ENCODE results near the gene PDCD1.

PDCD1 gene

DNA sequence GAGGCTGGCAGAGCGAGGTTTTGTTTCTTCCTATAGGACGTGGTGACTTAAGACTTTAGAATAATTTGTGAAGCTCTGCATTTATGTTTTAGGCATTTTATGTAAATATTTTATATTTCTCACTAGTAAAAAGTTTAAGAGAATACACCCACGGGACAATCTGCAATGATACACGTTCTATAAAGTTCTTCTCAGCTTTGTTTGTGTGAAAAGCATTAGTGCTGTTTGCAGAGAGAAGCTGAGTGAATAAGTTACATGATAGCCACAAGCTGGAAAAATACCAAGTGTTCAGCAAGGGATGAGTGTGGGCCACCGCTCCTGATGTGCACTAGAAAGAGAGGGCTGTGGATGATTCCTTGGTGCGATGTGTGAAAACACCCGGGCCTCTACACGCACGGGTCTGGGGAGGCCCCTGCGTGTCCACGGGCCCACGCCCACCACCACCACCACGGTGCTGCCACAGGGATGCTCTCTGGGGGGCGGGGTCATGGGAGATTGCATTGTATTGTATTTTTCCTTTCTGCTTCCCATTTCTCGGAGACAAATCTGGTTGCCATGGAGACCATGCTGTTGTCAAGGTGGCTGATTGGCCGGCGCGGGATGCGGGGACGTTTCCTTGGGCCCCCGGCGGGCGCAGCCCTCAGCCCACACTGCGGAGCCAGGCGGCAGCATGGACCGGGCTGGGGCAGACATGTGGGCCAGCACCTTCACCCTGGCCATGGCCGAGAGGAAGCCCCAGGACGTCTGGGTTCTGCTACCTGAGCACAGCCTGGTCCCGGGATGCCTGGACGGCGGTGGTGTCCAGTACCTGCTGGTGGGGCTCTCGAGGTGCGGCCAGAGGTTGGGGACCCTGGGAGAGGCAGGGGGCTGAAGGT lies 10.6 kb upstream of the PDCD1 start, which contains the start of gene RTP5:
Gene RTP5 (plus strand): TSS at position 643 of the 875 bp plus-strand sequence. CDS start 28 bp downstream, at position 671.
- DNase-seq (ENCODE audit: insufficient read length, low spot score), result no peak
- no peak for TF ChIP-seq POLR2A (IDR thresholded peaks at IDR 0.05; ENCODE audit: low read depth, low read length)
- no peak for FAIRE-seq

DNA sequence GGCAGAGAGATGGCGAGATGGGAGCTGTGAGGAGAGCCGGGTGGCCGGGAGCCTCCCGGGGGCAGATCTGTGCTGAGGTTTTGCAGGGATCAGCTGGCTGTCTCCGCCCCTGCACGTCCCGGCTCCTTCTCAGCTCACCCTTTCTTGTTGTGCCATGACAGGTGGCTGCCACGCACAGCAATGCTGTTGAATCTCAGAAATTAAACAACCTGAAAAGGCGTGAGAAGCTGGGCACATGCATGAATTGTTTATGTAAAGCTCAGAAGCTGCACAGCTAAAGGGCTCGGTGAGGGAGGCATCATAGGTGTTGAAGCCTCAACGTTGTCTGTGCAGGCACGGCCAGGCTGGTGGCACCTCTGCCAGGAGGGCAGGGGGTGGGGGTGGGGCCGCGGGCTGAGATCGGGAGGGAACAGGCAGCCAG lies 10.0 kb upstream of the PDCD1 start:
- FAIRE-seq (no peak), DNase-seq (ENCODE audit: insufficient read length, low spot score) (no peak)
- TF ChIP-seq POLR2A (IDR thresholded peaks at IDR 0.05; ENCODE audit: low read depth, low read length), result no peak

DNA sequence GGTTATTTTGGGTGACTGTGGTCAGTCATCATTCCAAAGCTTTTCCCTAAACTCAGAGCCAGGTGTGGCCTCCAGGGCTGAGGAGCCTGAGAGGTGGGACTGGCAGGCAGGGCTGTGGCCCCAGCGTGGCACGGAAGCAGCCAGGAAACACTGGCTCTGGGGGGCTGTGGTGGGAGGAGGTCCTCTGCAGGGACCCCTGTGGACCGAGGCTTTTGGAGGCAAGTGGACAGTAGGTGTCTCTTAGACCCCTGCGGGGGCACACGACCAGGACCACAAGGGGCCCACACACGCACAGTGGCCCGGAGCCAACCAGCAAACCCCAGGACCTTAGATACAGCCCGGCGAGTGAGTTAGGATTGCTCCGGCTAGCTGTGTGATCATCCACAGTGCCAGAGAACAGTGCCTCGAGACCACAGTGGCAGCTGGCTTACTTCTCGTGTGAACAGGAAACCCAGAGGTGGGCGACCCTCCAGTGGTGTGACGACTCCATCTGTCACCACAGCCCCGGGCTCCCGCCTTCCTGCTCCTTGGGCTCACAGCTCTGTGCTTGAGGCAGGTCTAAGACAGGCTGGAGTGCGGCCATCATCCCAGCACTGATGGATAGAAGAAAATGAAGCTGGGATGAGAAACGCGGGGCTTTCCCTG lies 9.2 kb upstream of the PDCD1 start:
- FAIRE-seq, result no peak
- TF ChIP-seq POLR2A (IDR thresholded peaks at IDR 0.05; ENCODE audit: low read depth, low read length), result no peak
- no peak for DNase-seq (ENCODE audit: insufficient read length, low spot score)

DNA sequence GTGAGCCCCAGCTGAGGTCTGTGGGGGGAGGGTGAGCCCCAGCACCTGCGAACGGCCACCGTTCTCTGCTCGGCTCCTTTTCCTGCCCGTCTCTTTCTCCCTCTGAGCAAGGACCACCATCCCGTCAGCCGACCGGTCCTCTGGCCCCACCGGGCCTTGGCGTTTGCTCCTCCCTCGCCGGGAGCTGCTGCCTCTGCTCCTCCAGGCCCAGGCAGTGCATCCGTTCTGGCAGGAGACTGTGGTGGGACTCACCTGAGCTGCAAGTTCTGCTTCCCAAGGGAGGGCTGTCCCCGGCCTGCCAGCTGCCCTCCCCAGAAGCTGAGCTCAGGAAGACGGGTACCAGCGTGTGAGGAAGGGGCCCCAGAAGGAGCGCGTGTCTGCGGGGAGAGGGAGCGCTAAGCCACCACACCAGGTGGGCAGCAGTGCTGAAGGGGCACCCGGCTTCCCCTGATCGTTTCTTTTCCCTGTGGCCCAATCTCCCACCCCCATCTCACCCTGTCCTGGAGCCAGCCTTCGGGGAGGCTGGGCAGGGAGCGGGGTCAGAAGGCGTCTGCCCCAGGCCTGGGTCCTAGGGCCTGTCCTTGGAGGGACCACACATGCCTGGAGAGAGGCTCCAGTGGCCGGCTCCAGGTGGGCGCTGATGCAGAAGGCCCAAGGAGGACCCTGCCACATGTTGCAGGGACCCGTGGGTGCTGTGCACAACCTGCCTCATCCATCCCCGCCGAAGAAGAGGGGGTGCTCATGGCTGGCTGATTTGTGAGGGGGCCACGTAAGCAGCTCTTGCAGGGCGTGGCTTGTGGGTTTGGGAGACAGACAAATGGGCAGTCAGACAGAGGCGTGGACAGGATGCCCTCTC lies 8.3 kb upstream of the PDCD1 start:
- no peak for TF ChIP-seq POLR2A (IDR thresholded peaks at IDR 0.05; ENCODE audit: low read depth, low read length)
- DNase-seq (ENCODE audit: insufficient read length, low spot score) (no peak), FAIRE-seq (no peak)

DNA sequence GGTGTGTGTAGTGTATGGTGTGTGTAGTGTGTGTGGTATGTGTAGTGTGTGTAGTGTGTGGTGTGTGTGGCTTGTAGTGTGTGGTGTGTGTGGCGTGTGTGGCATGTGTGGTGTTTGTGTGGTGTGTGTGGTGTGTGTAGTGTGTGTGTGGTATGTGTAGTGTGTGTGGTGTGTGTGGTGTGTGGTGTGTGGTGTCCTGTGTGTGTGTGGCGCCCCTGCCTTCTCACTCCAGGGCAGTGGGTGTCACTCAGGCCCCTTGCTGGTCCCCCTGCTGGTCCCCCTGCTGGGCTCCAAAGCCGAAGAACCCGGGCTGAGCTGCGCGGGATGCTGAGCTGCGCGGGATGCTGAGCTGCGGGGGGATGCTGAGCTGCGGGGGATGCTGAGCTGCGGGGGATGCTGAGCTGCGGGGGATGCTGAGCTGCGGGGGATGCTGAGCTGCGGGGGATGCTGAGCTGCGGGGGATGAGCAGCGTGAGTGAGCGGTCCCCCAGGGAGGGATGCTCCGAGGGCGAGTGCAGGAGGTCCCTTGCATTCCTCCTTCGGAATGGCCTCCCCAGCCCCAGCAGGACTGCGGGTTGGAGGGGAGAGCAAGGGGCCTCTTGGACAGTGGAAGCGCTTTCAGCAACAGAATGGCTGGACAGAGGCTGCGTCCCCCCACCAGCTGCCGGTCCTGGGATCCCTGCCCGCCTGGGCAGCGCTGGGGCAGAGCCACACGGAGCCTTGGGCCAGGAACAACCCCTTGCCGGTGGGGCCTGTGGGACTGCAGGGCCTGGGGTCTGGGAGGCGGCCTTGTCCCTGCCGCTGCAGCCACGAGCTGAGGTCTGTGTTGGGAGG lies 7.5 kb upstream of the PDCD1 start:
- DNase-seq (ENCODE audit: insufficient read length, low spot score), result no peak
- no peak for TF ChIP-seq POLR2A (IDR thresholded peaks at IDR 0.05; ENCODE audit: low read depth, low read length)
- no peak for FAIRE-seq

DNA sequence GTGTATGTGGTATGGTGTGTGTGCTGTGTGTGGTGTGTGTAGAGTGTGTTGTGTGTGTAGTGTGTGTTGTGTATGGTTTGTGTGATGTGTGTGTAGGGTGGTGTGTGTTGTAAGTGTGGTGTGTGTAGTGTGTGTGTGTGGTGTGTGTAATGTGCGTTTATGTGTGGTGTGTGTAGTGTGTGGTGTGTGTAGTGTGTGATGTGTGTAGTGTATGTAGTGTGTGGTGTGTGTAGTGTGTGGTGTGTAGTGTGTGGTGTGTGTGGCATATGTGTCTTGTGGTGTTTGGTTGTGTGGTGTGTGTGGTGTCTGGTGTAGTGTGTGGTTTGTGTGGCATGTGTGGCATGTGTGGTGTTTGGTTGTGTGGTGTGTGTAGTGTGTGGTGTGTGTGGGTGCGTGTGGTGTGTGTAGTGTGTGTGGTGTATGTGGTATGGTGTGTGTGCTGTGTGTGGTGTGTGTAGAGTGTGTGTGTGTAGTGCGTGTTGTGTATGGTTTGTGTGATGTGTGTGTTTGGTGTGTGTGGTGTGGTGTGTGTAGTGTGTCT lies 6.8 kb upstream of the PDCD1 start:
- TF ChIP-seq POLR2A (IDR thresholded peaks at IDR 0.05; ENCODE audit: low read depth, low read length), result no peak
- FAIRE-seq (no peak), DNase-seq (ENCODE audit: insufficient read length, low spot score) (no peak)

DNA sequence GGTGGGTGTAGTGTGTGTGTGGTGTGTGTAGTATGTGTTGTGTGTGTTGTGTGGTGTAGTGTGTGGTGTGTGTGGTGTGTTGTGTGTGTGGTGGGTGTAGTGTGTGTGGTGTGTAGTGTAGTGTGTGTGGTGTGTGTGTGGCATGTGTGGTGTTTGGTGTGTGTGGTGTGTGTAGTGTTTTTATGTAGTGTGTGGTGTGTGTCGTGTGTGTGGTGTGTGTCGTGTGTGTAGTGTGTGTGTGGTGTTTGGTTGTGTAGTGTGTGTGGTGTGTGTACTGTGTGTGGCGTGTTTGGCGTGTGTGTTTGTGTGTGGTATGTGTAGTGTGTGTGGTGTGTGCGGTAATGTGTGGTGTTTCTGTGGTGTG lies 6.1 kb upstream of the PDCD1 start:
- TF ChIP-seq POLR2A (IDR thresholded peaks at IDR 0.05; ENCODE audit: low read depth, low read length), result no peak
- DNase-seq (ENCODE audit: insufficient read length, low spot score) (no peak), FAIRE-seq (no peak)

DNA sequence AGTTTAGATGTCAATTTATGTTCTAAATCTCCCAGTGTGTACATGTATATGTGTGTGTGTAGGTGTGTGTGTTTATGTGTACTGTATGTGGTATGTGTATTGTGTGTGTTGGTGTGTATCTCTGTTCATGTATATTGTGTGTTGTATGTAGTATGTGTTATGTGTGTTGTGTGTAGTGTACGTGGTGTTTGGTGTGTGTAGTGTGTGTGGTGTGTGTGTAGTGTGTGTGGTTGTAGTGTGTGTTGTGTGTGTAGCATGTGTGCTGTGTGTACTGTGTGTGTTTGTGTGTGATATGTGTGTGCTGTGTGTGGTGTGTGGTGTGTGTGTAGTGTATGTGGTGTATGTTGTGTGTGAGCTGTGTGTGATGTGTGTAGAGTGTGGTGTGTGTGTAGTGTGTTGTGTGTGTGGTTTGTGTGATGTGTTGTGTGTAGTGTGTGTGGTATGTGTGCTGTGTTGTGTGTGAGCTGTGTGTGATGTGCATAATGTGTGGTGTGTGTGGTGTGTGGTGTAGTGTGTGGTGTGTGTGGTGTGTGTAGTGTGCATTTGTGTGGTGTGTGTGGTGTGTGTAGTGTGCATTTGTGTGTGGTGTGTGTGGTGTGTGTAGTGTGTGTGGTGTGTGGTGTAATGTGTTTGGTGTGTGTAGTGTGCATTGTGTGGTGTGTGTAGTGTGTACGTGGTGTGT lies 5.6 kb upstream of the PDCD1 start:
- no peak for FAIRE-seq
- DNase-seq (ENCODE audit: insufficient read length, low spot score), result no peak
- TF ChIP-seq POLR2A (IDR thresholded peaks at IDR 0.05; ENCODE audit: low read depth, low read length), result no peak

DNA sequence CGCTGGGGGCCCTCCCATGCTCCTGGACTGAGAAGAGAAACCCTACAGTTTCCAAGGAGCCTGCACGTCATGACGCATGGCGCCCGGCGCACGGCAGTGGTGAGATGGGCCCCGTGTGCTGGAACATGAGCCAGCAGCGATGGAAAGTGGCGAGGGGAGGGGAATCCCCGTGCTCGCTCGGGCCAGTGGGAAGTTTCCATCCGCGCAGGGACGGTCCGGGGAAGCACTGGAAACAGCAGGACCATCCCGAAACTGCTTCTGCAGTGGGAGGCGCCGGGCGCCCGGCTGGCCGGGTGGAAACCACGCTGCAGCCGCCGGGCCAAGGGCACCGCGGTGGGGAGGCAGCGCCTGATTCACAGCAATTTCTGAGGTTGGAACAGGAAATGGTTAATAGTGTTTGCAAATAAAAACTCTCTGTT lies 4.9 kb upstream of the PDCD1 start:
- no peak for TF ChIP-seq POLR2A (IDR thresholded peaks at IDR 0.05; ENCODE audit: low read depth, low read length)
- no peak for DNase-seq (ENCODE audit: insufficient read length, low spot score)
- no peak for FAIRE-seq

DNA sequence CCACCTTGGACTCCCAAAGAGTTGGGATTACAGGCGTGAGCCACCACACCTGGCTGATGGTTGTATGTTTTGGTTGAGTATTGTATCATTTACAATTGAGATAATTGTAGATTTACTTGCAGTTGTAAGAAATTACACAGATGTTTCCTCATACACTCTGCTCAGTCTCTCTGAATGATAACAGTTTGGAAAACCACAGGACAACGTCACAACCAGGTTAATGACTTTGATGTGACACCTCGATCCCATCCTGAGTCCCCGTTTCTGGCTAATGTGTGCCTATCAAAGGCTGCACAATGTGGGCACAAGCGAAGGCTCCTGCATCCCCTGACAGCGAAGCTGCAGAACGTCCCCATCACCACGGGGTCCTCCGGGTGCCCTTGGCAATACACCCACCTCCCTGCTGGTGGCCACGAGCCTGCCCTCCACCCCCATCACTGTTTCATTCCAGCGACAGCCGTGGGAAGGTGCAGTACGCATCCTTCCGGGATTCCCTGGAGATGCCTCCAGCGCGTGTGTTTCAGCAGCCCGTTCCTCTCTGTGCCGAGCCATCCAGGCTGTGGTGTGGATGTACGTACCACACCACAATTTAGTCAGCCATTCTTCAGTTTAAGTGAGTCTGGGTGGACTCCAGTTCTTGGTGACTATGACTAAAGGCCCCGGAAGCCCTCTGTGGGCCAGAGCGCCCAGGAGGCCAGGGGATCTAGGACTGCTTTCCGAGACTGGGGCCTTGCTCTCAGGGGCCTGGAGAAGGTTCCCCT lies 4.3 kb upstream of the PDCD1 start:
- TF ChIP-seq POLR2A (IDR thresholded peaks at IDR 0.05; ENCODE audit: low read depth, low read length), result no peak
- FAIRE-seq (no peak), DNase-seq (ENCODE audit: insufficient read length, low spot score) (no peak)

DNA sequence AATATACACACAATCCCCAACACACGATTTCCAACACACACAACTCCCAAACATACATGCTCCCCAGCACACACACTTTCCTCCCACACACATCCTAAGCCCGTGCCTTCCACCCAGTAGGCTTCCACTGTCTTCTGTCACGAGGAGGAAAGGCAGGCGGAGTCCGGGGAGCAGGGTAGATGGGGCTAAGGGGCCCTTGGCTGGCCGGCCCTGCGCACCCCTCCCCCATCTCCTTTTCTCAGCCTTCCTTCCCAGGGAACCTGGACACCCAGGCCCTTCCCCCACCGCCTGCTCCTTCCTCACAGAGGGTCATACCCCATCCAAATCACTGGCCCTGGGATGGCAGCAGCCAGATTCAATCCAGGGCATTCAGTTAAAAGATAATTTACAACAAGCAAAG lies 3.4 kb upstream of the PDCD1 start:
- no peak for DNase-seq (ENCODE audit: insufficient read length, low spot score)
- TF ChIP-seq POLR2A (IDR thresholded peaks at IDR 0.05; ENCODE audit: low read depth, low read length), result no peak
- no peak for FAIRE-seq

DNA sequence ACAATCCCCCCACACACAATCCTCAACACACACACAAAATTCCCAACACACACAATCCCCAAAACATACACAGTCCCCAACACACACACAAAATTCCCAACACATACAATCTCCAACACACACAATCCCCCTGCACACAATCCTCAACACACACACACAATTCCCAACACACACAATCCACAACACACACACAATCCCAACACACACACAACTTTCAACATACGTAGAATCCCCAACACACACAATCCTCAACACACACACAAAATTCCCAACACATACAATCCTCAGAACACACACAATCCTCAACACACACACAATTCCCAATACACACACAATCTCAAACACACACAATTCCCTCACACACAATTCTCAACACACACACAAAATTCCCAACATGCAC lies 2.6 kb upstream of the PDCD1 start:
- no peak for DNase-seq (ENCODE audit: insufficient read length, low spot score)
- FAIRE-seq, result no peak
- no peak for TF ChIP-seq POLR2A (IDR thresholded peaks at IDR 0.05; ENCODE audit: low read depth, low read length)

Data from H54 (cell line).